ENCODE measurements around the gene PAH. TPM values are rescaled to one million over a fixed set of nuclear protein-coding genes. Genes with fewer than 3 reads are reported as not detected.

Gene PAH
- total and polyA plus RNA-seq, 2 experiments from 2014 or later = not detected

DNA sequence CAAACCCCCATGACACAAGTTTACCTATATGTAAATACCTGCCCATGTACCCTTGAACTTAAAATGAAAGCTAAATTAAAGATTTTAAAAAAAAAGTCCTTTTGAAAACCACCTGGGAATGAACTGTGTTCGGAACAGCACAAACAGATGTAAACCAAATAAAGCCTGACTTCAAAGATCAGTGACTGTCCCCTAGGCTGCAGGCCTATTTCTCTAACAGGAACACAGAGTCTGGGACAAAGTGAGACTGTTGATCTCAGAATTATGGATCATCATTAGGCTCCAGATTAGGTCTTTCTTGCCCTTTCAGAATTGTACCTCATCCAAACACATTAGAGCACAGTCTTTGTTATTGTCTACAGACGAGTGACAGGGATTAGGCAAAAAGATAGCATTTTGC, 54.6 kb downstream of the PAH start:
- Histone ChIP-seq H3K79me2 (ENCODE audit: insufficient read depth) (no peaks in the 10 kb centered on the region), H3K9ac (no peak overlapping the region), H4K20me1 (ENCODE audit: insufficient read depth) (no peaks in the 10 kb centered on the region), H3K27me3 (replicated peaks; ENCODE audit: insufficient read depth) (no peaks in the 10 kb centered on the region), H3K36me3 (ENCODE audit: low read depth) (no peaks in the 10 kb centered on the region), H3K27ac (no peak overlapping the region), H3K4me3 (no peak overlapping the region), H3F3A (ENCODE audit: insufficient read depth) (no peaks in the 10 kb centered on the region), H3K9me3 (ENCODE audit: low read depth) (no peaks in the 10 kb centered on the region), H3K4me2 (ENCODE audit: unreplicated experiment) (no peak overlapping the region), H2AFZ (no peak overlapping the region), H3K4me1 (ENCODE audit: insufficient read depth) (no peaks in the 10 kb centered on the region), H3K9me2 (ENCODE audit: insufficient read depth) (no peaks in the 10 kb centered on the region)
- WGBS, 2 experiments (ENCODE audit: low coverage in 1 of 2, low lambda C conversion rate in 2 of 2, missing lambda C conversion rate in 2 of 2) = 21 to 22% methylated on average over 2 of the region's 2 CpGs
- no peak for TF ChIP-seq EZH2phosphoT487 (IDR thresholded peaks at IDR 0.05; ENCODE audit: insufficient read depth, low read depth)
- TF ChIP-seq EZH2 (IDR thresholded peaks at IDR 0.05; ENCODE audit: insufficient read depth, poor library complexity, severe bottlenecking) = no peak
- in situ Hi-C loops (cut with MboI) = no loop called here
- no peak for DNase-seq

DNA sequence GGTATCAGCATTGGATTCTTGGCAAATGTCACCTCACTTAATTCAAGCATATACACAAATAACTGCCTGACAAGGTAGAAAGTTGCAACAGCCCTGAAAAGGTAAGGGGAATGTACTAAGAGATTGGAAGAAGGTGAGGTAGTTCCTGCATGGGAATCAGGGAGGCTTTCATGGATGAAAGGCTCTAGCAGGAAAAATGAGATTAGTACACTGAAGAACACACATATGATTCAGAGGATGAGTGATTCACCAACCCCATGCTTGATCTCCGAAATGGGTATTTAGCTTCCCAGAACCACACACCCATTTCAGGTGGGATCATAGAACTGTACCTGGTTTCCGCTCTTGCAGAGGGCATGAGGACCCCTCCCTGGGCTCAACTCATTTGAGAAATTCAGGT, 65.8 kb downstream of the PAH start:
- Histone ChIP-seq H3K9me3 (ENCODE audit: low read depth) (no peaks in the 10 kb centered on the region), H3K4me2 (ENCODE audit: unreplicated experiment) (no peak overlapping the region), H2AFZ (no peak overlapping the region), H3K4me1 (ENCODE audit: insufficient read depth) (no peaks in the 10 kb centered on the region), H3K79me2 (ENCODE audit: insufficient read depth) (no peaks in the 10 kb centered on the region), H3K4me3 (no peak overlapping the region), H3K36me3 (ENCODE audit: low read depth) (no peaks in the 10 kb centered on the region), H3K9me2 (ENCODE audit: insufficient read depth) (no peaks in the 10 kb centered on the region), H3K27ac (no peak overlapping the region), H3K27me3 (replicated peaks; ENCODE audit: insufficient read depth) (no peaks in the 10 kb centered on the region), H4K20me1 (ENCODE audit: insufficient read depth) (no peaks in the 10 kb centered on the region), H3K9ac (no peak overlapping the region), H3F3A (ENCODE audit: insufficient read depth) (no peaks in the 10 kb centered on the region)
- 16 to 22% methylated on average over 2 of the region's 2 CpGs for WGBS, 2 experiments (ENCODE audit: low coverage in 1 of 2, low lambda C conversion rate in 2 of 2, missing lambda C conversion rate in 2 of 2)
- in situ Hi-C loops (cut with MboI) = no loop called here
- DNase-seq = no peak
- TF ChIP-seq EZH2phosphoT487 (IDR thresholded peaks at IDR 0.05; ENCODE audit: insufficient read depth, low read depth) (no peak), EZH2 (IDR thresholded peaks at IDR 0.05; ENCODE audit: insufficient read depth, poor library complexity, severe bottlenecking) (no peak)

DNA sequence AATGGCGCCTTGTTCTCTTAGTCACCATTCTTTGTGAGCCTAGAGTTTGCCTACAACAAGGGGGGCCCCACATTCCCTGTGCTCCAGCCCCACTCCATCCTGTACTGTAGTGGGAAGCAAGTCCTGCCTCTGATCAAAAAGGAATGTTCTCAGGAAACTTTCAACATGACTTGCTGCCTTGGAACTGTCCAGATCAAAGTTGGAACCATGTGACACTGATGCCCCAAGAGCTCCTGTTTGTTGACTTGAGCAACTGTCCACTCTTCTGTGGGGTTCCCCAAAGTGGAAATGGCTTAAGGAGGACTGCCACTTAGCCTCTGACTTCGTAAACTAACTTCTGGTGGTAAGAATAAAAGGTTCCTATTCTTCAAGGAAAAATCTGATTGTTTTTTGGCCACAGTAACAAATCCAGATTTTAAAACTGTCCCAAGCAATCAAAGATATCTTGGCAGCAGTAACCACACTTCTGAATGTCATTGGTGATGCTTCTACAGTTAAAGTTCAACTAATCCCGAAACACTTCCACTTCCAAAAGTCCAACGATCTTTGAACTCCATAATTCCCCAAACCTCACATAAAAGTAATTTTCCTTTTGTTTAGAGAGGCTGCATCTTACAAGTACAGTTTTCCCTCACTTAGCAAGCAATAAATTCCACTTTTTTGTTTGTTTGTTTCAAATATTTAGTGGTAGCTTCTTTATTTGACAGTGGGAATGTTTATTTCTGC, 67.2 kb downstream of the PAH start:
- Histone ChIP-seq H3K4me1 (ENCODE audit: insufficient read depth) (no peaks in the 10 kb centered on the region), H3K4me3 (no peak overlapping the region), H3K9me2 (ENCODE audit: insufficient read depth) (no peaks in the 10 kb centered on the region), H3K36me3 (ENCODE audit: low read depth) (no peaks in the 10 kb centered on the region), H3K9me3 (ENCODE audit: low read depth) (no peaks in the 10 kb centered on the region), H4K20me1 (ENCODE audit: insufficient read depth) (no peaks in the 10 kb centered on the region), H3K4me2 (ENCODE audit: unreplicated experiment) (no peak overlapping the region), H3K27me3 (replicated peaks; ENCODE audit: insufficient read depth) (no peaks in the 10 kb centered on the region), H2AFZ (no peak overlapping the region), H3K9ac (no peak overlapping the region), H3F3A (ENCODE audit: insufficient read depth) (no peaks in the 10 kb centered on the region), H3K27ac (no peak overlapping the region), H3K79me2 (ENCODE audit: insufficient read depth) (no peaks in the 10 kb centered on the region)
- in situ Hi-C loops (cut with MboI) = no loop called here
- DNase-seq = no peak
- 16 to 17% methylated on average over 4 of the region's 4 CpGs for WGBS, 2 experiments (ENCODE audit: low coverage in 1 of 2, low lambda C conversion rate in 2 of 2, missing lambda C conversion rate in 2 of 2)
- TF ChIP-seq EZH2phosphoT487 (IDR thresholded peaks at IDR 0.05; ENCODE audit: insufficient read depth, low read depth) (no peak), EZH2 (IDR thresholded peaks at IDR 0.05; ENCODE audit: insufficient read depth, poor library complexity, severe bottlenecking) (no peak)

DNA sequence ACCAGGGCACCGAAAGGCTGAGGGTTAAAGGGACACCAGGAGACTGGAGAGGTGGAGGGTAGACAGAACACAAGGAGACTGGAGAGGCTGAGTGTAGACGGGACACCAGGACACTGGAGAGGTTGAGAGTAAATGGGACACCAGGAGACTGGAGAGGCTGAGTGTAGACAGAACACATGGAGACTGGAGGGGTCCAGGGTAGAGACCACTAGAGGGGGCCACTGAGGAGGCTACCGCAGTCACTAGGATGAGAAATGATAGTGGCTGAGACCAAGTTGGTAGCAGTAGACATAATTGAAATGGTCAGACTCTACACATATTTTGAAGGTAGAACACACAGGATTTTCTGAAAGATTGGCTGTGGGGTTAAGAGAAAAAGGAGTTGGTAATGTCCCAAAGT, 68.2 kb downstream of the PAH start:
- 40 to 44% methylated on average over 3 of the region's 3 CpGs for WGBS, 2 experiments (ENCODE audit: low coverage in 1 of 2, low lambda C conversion rate in 2 of 2, missing lambda C conversion rate in 2 of 2)
- in situ Hi-C loops (cut with MboI) = no loop called here
- Histone ChIP-seq H3K36me3 (ENCODE audit: low read depth) (no peaks in the 10 kb centered on the region), H3K27me3 (replicated peaks; ENCODE audit: insufficient read depth) (no peaks in the 10 kb centered on the region), H3K27ac (no peak overlapping the region), H3K4me1 (ENCODE audit: insufficient read depth) (no peaks in the 10 kb centered on the region), H3K79me2 (ENCODE audit: insufficient read depth) (no peaks in the 10 kb centered on the region), H3K9me3 (ENCODE audit: low read depth) (no peaks in the 10 kb centered on the region), H4K20me1 (ENCODE audit: insufficient read depth) (no peaks in the 10 kb centered on the region), H3K4me3 (no peak overlapping the region), H3F3A (ENCODE audit: insufficient read depth) (no peaks in the 10 kb centered on the region), H3K4me2 (ENCODE audit: unreplicated experiment) (no peak overlapping the region), H3K9ac (no peak overlapping the region), H2AFZ (no peak overlapping the region), H3K9me2 (ENCODE audit: insufficient read depth) (no peaks in the 10 kb centered on the region)
- TF ChIP-seq EZH2phosphoT487 (IDR thresholded peaks at IDR 0.05; ENCODE audit: insufficient read depth, low read depth) (no peak), EZH2 (IDR thresholded peaks at IDR 0.05; ENCODE audit: insufficient read depth, poor library complexity, severe bottlenecking) (no peak)
- DNase-seq = no peak

Data from GM23248 (cell line).